ENCODE data around the gene TIAM2.
A peak's percentile ranks its signal among the peaks of the same experiment; 100 is the strongest.
"Not testable (repeated sequence)": the region's sequence is repeated elsewhere in the genome, so short reads cannot be mapped to it uniquely, and the experiment has no call there.

Gene TIAM2

DNA sequence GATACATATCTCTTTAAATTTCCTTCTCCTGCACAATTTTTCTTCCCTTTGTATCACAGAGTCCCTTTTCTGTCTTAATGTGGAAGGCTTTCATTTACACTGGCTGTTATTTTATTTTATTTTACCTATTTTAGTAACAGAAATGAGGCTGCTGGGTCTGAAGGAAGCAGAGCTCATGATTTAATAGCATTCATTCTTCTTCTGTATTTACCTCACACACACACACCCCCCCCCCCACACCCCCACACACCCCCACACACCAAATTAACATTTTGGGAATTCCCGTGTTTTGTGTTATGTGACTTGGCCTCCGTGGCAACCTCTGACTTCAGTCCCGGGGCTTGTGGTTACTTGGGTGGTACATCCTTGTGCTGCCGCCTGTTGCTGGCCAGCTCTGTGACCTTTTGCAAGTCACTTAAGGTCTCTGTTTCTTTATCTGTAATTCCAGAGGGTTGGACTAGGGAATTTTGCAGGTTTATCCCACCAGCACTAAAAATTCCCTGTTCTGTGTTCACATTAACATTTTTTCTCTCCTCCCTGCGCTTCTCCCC, 108.8 kb downstream of the TIAM2 start:
- DNase-seq, result peak in 1 of 2 donors; percentile 21

DNA sequence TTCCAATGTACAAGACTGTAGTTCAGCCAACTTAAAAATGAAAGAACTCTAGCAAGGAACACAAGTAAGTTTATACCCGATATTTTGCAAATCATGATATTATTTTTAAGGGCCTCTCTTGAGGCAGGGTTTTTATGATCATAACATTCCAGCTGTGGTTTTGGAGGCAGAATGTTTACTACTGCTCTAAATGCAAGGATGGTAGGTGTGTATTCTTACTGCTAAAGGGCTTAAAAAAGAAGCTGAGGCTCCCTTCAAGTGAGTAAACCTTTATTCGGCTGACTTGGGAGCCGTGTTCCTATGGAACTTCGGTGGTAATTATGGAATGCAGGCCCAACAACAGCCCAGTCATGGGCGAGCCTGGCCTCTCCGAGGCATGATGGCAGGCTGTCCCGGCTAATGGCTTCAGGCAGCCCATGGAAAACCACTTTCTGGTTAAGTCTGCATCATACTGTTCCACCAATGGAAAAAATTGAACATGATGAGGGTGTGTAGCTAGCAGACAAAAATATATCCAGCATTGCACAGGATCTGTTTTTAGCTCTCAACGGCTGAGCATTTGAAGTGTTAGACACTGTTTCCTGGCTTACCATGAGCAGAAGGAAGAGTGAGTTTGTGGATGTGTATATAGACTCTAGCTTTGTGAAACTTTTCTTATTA, 111.5 kb downstream of the TIAM2 start:
- DNase-seq, result no peak

GRCh38 chr6:155107432-155108069, 112.4 kb downstream of the TIAM2 start:
- no peak for DNase-seq

DNA sequence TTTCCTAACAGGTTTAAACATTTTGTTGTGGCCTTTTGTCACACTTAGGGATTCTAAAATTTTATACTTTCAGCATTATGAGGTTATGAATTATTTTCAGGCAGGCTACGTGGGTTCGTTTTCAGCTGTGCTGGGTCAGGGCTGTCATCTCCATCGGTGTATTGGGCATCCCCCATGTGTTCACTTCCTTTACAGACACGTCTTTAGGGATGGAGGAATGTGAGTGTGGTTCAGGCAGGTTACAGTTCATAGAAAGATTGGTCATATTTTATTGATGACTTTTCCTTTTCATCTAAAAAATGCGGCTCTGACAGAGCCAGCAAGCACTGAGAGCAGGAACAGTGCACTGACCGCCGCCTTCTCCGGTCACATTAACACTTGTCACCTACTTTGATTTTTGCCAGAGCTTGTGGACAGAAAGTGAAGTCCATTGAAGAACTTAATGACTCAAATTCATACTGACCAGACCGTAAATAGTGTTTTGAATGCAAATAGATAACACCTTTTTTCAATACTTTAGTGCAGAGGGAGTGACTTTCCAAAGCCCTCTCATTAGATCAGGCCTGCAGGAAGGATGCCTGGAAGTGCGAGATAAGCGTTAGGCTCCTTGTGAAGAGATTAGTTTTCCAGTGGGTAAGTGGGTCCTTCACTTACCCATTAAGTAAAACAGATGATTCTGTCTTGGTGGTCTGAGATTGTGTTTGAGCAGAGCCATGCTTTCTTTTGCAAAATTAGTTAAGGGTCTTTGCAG, 113.1 kb downstream of the TIAM2 start:
- no peak for DNase-seq

GRCh38 chr6:155110721-155111120, 115.6 kb downstream of the TIAM2 start:
- DNase-seq, result no peak

DNA sequence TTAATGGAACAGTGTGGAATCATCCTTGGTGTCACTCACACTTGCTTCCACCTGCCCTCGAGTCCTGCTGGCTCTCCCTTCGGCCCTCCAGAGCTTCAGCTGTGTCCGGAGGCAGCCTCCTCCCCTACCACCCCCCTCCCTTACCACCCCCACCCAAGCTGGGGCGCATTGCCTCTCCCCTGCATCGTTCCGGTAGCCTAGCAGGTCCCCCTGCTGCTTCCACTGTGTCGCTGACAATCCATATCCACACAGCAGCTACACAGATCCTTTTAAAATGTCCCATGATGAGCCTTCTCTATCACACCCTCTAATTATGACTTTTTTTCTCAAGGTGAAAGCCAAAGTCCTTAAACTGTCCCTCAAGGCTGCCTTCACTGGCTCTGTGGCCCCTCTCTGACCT, 117.6 kb downstream of the TIAM2 start:
- no peak for DNase-seq

- DNase-seq, result no peak
These were observed 120.9 kb downstream of the TIAM2 start for GRCh38 chr6:155115893-155116570.

GRCh38 chr6:155116571-155116910, 121.4 kb downstream of the TIAM2 start:
- DNase-seq, result no peak

- DNase-seq, result no peak
These were observed 122.1 kb downstream of the TIAM2 start for GRCh38 chr6:155117256-155117655.

- no peak for DNase-seq
These were observed 122.7 kb downstream of the TIAM2 start for GRCh38 chr6:155117785-155118184.

- DNase-seq, result not testable (repeated sequence)
These were observed 124.1 kb downstream of the TIAM2 start for GRCh38 chr6:155119201-155119600.

- DNase-seq, result no peak
These were observed 124.9 kb downstream of the TIAM2 start for GRCh38 chr6:155120034-155120433.

DNA sequence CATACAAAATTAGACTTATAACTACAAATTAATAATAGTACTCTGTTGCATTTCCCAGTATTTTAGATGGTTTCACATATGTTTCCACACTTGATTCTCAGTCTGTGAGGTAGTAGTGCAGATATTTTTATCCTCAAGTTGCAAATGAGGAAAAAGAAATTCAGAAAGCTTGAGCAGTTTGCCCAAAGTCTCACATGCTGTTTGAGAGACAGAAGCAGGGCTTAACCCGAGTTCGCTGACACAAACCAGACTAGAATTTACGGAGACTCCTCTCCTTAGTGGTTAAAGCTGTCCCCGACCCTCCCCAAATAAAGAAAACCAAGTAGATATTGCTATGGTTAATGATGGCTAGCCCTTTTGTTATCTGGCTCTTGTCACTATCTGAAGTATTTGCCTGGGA, 126.2 kb downstream of the TIAM2 start:
- DNase-seq, result no peak

DNA sequence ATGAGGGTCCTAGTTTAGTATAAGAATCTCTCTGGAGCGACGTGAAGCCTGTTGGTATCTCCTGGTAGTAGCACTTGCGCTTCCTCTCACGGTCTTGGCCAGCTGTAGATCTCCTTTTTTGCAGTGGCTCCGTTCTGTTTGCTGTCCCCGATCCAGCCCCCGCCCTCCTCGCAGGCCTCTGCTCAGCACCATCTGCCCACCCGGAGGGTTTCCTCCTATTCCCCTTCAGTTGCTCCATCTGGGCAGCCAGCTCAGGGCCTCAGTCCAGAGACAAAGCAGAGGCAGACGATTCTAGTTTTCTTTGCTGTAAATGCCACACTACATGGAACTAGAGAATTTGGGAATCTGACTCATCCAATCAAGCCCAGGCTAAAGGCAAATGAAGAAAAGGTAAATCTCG, 126.6 kb downstream of the TIAM2 start:
- no peak for DNase-seq

DNA sequence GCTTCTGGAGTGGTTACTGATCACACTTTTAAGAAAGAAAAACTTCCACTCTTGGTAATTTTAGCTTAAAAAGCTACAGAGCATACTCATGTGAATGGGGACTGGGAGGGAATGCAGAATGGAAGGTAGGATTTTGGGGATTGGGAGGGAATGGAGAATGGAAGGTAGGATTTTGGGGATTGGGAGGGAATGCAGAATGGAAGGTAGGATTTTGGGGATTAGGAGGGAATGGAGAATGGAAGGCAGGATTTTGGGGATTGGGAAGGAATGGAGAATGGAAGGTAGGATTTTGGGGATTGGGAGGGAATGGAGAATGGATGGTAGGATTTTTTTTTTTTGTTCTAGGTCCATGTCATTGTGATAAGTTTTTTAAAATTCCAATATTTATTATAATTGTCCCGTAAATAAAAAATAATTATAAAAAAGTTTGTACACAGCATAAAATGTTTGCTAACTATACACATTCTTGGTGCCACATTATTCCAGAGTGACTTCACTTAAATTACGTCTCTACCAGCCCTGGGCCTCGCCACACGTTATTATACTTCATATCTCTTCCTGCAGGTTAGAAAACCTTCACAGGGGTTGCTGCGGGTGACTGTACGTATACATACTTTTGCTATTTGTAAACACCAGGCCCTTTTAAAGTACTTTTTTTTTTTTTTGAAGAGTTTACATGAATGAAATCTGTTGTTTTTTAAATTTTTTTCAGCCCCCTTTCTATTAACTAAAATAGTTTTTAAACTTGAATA, 127.3 kb downstream of the TIAM2 start:
- DNase-seq, result no peak

DNA sequence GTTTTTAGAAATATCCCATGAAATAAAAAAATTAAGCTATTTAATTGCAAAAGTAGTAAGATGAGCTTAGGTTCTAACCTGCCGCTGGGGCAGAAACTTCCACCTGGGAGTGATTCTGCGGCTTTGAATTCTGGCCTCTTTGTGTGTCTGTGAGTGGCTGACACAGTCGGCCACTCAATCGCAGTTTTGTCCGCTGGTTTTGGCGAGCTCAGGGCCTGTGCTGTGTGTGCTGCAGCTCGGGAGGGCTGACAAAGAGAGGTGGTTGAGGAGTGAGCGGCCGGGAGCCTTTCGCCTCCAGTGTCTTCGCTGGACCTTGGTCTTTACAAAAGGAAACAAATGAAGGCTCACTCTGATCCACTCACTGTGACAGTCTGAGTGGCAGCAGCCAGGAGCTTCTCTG, 128.4 kb downstream of the TIAM2 start:
- DNase-seq, result no peak

DNA sequence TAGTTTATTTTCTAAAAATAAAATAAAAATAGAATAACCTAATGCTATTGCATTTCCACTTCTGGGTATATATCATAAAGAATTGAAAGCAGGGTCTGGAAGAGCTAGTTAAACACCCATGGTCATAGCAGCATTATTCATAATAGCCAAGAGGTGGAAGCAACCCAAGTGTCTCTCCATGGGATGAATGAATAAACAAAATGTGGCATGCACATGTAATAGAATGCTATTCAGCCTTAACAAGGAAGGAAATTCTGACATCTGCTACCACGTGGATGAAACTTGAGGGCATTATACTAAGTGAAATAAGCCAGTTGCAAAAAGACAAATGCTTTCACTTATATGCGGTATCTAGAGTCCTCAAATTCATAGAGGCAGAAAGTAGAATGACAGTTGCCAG, 130.8 kb downstream of the TIAM2 start:
- DNase-seq, result no peak

GRCh38 chr6:155126727-155127439, 131.8 kb downstream of the TIAM2 start:
- DNase-seq, result no peak

- DNase-seq, result no peak
These were observed 133.9 kb downstream of the TIAM2 start for GRCh38 chr6:155128977-155129376.

DNA sequence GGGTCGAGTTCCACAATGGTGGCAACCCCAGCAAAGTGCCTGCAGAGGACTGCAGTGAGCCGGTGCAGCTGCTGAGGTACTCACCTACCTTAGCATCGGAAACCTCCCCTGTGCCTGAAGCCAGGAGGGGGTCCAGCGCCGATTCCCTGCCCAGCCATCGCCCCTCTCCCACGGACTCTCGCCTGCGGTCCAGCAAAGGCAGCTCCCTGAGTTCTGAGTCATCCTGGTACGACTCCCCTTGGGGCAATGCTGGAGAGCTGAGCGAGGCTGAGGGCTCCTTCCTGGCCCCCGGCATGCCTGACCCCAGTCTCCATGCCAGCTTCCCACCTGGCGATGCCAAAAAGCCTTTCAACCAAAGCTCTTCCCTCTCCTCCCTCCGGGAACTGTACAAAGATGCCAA, 134.6 kb downstream of the TIAM2 start:
- DNase-seq, result no peak

DNA sequence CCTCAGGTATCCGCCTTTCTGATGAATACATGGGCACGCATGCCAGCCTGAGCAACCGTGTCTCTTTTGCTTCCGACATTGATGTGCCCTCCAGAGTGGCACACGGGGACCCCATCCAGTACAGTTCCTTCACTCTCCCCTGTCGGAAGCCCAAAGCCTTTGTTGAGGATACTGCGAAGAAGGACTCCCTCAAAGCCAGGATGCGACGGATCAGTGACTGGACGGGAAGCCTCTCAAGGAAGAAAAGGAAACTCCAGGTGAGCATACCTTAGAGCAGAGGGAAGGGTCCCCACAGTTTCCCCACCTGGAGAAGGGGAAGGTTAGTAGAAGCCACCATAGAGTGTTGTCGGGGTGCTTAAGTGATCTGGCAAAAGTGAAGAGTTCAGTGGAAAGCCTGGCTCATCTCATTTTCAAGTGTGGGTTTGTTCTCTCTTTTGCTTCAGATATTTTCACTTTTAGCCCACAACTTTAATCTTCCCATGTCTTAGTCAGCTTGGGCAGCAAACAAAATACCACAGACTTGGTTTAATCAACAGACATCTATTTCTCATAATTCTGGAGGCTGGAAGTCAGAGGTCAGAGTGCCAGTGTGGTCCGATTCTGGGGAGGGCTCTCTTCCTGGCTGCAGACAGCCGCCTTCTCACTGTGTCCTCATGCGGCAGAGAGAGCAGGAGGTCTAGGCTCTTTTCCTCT, 135.2 kb downstream of the TIAM2 start:
- no peak for DNase-seq

Measured in CD4-positive, alpha-beta T cell treated with Interleukin-1 beta for 1 hour (primary cell).